Measurements from ENCODE around the gene UNC5A.

DNA sequence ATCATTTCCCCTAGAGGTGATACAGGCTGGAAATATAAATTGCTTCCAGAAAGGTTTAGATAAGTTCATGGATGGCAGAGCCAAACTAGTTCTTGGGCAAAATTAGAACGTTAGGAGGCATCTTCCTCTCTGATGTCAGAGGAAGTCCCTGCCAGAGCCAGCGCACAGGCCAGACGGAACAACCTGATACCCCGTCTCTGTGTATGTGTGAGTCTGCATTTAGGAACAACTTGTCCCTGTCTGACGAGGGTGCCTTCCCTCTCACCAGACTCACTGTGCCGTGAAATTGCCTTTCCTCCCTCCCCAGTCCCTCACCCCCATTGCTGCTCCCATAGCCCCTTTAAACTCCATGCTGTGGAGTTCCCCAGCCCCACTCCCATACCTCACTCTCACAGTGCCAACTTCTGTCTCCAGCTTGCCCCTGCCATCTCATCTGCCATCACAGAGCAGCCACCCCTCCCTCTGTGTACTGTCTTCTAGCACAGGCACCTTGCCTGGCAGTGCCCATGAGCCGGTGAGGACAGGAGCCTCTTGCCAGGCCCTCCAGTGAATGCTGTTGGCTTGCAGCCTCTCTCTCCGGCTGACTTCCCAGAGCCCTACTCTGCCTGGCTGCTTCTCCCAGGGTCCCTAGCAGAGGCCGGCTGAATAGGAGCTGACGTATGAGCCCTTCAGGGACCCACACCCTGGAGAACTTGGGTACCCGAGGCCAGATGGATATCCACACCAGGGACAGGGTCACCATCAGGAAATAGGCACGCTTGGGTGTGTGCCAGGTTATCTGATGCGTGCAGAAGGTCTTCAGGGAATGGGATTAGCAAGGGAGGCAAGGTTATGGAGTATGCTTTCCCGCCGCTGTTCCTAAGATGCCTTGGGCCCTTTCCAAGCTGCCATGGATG, 26.7 kb downstream of the UNC5A start:
- TF ChIP-seq, protein P1, sequence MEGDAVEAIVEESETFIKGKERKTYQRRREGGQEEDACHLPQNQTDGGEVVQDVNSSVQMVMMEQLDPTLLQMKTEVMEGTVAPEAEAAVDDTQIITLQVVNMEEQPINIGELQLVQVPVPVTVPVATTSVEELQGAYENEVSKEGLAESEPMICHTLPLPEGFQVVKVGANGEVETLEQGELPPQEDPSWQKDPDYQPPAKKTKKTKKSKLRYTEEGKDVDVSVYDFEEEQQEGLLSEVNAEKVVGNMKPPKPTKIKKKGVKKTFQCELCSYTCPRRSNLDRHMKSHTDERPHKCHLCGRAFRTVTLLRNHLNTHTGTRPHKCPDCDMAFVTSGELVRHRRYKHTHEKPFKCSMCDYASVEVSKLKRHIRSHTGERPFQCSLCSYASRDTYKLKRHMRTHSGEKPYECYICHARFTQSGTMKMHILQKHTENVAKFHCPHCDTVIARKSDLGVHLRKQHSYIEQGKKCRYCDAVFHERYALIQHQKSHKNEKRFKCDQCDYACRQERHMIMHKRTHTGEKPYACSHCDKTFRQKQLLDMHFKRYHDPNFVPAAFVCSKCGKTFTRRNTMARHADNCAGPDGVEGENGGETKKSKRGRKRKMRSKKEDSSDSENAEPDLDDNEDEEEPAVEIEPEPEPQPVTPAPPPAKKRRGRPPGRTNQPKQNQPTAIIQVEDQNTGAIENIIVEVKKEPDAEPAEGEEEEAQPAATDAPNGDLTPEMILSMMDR (IDR thresholded peaks at IDR 0.05) = no peak
- TF ChIP-seq EP300 (IDR thresholded peaks at IDR 0.05) (no peak), POLR2A (IDR thresholded peaks at IDR 0.05) (no peak)
